NCI-H146 treated with DMSO at 0.1 percent for 48 hours (cell line): ENCODE results near the gene SRP14.

Experiments
- DNase-seq: peaks from one replicate; lab custom pipeline; 2025; ENCODE audit not compliant: unreplicated experiment; lab: John Stamatoyannopoulos, UW

Gene SRP14

DNA sequence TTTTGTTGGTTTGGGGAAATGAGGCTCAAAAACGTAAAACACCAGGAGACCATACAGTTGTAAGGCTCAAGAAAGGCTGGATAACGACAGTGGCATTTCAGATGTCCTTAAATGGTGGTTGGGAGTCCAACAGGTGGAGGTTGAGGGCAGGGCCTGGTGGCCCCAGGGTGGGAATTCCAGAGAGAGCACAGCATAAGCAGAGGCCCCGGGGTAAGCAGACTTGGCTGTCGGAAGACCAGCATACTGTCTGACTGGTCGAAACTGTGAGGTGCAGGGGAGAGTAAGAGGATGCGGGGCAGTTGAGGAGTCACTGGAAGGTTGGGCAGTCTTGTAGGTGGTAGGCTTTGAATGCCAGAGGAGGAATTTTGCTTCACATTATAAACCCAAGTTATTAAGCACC is 48.3 kb downstream of the SRP14 start:
- no peak for DNase-seq

DNA sequence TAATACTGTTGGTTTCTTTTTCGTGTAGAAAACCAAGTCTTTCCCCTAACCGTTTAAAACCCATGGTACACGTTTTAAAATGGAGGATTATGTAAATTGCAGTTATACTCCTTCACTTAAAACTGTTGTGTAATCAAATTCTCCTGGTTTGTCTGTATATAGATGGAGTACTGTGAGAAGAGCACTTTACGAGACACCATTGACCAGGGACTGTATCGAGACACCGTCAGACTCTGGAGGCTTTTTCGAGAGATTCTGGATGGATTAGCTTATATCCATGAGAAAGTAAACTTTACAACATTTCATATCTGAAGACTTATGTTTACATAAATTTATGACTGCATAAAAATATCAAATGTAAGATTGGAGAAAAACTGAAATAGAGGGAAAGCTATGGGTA is 51.2 kb downstream of the SRP14 start:
- DNase-seq: no peak
